Measurements from ENCODE around the gene BHLHA9.
"Not testable (repeated sequence)": the region's sequence is repeated elsewhere in the genome, so short reads cannot be mapped to it uniquely, and the experiment has no call there.

BHLHA9 gene

DNA sequence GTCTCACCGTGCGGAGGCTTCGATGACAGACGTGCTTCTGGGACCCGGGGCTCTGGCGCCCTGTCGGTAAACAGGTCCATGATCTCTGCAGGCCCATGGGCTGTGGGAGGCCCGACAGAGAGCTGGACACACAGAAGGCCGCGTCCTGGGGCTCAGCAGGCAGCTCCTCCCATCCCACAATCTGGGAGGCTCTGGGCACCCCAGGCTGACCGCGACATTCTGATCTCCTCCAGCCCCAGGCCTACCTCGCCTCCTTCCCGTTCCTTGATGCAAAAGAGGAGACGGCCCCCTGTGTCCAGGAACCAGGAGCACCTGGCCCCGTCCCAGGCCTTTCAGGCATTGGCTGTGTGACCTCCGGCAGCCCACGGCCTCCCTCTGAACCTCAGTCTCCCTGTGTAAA is 32.5 kb downstream of the BHLHA9 start:
- no peak for DNase-seq

DNA sequence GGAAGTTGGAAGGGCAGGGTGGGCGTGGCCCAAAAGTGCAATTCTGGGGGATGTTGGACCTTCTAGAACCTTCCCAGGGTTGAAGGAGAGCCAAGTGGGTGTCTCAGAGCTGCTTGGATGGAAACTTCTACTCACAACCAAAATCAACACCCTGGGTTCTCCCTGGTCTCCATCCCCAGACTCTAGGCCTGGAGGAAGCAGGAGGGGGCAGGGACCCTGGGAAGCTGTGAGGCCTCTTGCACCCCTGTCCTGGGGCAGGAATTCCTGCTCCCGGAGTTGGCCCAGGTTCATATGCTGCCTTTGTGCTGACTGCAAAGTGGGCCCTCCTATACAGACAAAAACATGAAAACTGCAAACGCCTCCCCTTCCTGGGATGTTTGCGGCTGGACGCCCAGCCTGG is 34.3 kb downstream of the BHLHA9 start:
- DNase-seq = no peak

DNA sequence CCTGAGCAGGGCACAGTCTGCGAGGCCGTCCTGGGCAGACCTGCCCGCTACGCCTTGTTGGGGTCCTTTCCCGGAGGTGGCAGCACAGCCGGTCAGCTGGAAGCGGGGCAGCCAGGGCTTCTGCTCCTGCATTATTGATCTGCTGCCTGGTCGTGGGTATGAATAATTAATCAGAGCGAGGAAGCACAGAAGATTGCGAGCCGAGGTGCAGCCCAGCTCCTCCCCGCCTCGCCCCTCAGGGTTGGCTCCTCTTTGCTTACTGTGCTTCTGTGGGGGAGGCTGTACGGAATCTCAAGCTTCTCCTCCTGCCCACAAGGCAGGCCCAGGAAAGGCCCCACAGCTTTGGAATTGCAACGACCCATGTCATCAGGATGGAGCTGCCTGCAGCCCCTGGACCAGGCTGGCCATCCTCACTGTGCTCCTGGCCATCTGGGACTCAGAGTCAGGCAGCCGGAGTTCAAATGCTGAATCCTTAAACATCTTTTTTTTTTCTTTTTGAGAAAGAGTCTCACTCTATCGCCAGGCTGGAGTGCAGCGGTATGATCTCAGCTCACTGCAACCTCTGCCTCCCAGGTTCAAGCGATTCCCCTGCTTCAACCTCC is 34.8 kb downstream of the BHLHA9 start:
- DNase-seq = no peak

DNA sequence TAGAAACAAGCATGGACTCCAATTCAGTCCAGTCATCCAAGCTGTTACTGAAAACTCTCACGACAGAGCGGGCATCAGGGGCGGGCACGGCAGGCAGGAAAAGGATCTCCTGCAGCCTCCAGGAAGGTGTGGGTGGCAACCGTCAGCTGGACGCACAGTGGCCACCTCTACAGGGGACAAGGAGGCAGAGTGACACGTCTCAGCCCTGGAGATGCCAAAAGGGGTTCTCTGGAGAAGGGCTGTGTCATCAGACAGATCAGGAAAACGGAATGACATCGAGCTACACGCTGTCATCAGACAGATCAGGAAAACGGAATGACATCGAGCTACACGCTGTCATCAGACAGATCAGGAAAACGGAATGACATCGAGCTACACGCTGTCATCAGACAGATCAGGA is 37.6 kb downstream of the BHLHA9 start:
- not testable (repeated sequence) for DNase-seq

GRCh38 chr17:1312261-1312870 is 42.1 kb downstream of the BHLHA9 start:
- peak; percentile 28 for DNase-seq

GRCh38 chr17:1313270-1314005 is 43.2 kb downstream of the BHLHA9 start:
- DNase-seq = no peak

- no peak for DNase-seq
These were observed 45.2 kb downstream of the BHLHA9 start for GRCh38 chr17:1315409-1315808.

- no peak for DNase-seq
These were observed 45.7 kb downstream of the BHLHA9 start for GRCh38 chr17:1315891-1316403.
